Sigmoid colon (tissue), 7 donors: ENCODE data around the gene CAPSL. TPM values are rescaled to one million over a fixed set of nuclear protein-coding genes. Genes with fewer than 3 reads are reported as not detected.

Source experiments
- DNase-seq: peaks from one replicate; pipeline ENCODE4 v3.0.0-alpha.2; 2019
- H3K27ac ChIP-seq, 4 donors: fragments of 200-600 bp; sonication (generic); one replicate each; pipeline ENCODE4 v1.5.1; 2016 to 2019; ENCODE audit warnings: mild to moderate bottlenecking in 1 of 4
- H3K27me3 ChIP-seq, 3 donors: fragments of 200-600 bp; sonication (generic); one replicate each; pipeline ENCODE4 v1.5.1; 2019; ENCODE audit warnings: mild to moderate bottlenecking in 1 of 3
- H3K36me3 ChIP-seq, 4 donors: fragments of 200-600 bp; sonication (generic); one replicate each; pipeline ENCODE4 v1.5.1; 2016 to 2019
- H3K4me1 ChIP-seq, 4 donors: fragments of 200-600 bp; sonication (generic); one replicate each; pipeline ENCODE4 v1.5.1; 2017 to 2019
- H3K4me3 ChIP-seq, 4 donors: fragments of 200-600 bp; sonication (generic); one replicate each; pipeline ENCODE4 v1.5.1; 2017 to 2019; ENCODE audit warnings: mild to moderate bottlenecking in 2 of 4, moderate library complexity in 1 of 4
- H3K9me3 ChIP-seq, 4 donors: fragments of 200-600 bp in 3 of 4; sonication (generic) in 3 of 4; one replicate each; pipeline versions ENCODE4 v1.5.1 to v1.6.1; 2013 to 2019
- EP300 ChIP-seq, 4 donors: sonication (generic); formaldehyde crosslinking; IDR thresholded peaks; one replicate each; pipeline ENCODE4 v1.6.1; 2017; ENCODE audit warnings: antibody characterized with exemption in 4 of 4
- POLR2A ChIP-seq, 2 donors: fragments of 450-650 bp; IDR thresholded peaks; one replicate each; pipeline ENCODE4 v1.6.1; 2016; ENCODE audit warnings: antibody characterized with exemption in 2 of 2, mild to moderate bottlenecking in 2 of 2, moderate library complexity in 2 of 2
- POLR2AphosphoS5 ChIP-seq, 4 donors: sonication (generic); formaldehyde crosslinking; IDR thresholded peaks; one replicate each; pipeline ENCODE4 v1.6.1; 2017; ENCODE audit warnings: antibody characterized with exemption in 4 of 4
- WGBS, 2 donors: extraction: QIAGEN DNeasy Blood & Tissue Kit; methylation state at CpG; one replicate each; pipeline ENCODE4 v1.1.7; 2013; 5-methylcytosine and 5-hydroxymethylcytosine counted together
- intact Hi-C: fragments of 100-400 bp; cut with DNase I; formaldehyde crosslinking; loops from one replicate; pipeline ENCODE4 v1.15.1; 2023
- polyA plus RNA-seq, 3 donors: library from polyadenylated mRNA; stranded (reverse); fragments of 200-250 nt; gene quantifications; one replicate each; pipeline ENCODE4 v1.2.3, GENCODE V29; 2013
- total RNA-seq, 4 donors: library from RNA; depleted of rRNA; stranded (reverse); fragments of >200 nt; gene quantifications; one replicate each; pipeline ENCODE4 v1.1.0, GENCODE V29; 2016
- TF ChIP-seq, protein P1 (sequence below), 4 experiments: fragments of 450-650 bp in 3 of 4; fragments of 200-600 bp in 1 of 4; IDR thresholded peaks; one replicate each; pipeline ENCODE4 v1.5.1; 2016 to 2019; ENCODE audit warnings: antibody characterized with exemption in 4 of 4, mild to moderate bottlenecking in 3 of 4, moderate library complexity in 2 of 4
- donor health status: healthy with polysubstance abuse.
- donor health status: Bipolar disorder and iron deficiency.
- donor health status: healthy.

The CAPSL gene
- total and polyA plus RNA-seq, 7 donors: not detected

DNA sequence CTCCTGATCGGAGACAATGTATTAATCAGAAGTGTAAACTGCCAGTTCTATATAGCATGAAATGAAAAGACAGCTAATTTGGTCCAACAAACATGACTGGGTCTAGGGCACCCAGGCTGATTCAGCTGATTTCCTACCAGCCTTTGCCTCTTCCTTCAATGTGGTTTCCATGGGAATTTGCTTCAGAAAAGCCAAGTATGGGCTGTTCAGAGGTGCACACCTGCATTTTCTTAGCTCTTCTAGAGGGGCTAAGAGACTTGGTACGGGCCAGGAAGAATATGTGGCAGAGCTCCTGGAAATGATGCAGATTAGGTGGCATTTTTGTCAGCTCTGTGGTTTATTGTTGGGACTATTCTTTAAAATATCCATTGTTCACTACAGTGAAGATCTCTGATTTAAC is 59.3 kb downstream of the CAPSL start:
- no peak for DNase-seq
- no peaks in the 10 kb centered on the region for H3K4me1 ChIP-seq
- no peaks in the 10 kb centered on the region for H3K36me3 ChIP-seq
- TF ChIP-seq POLR2A (IDR thresholded peaks at IDR 0.05): no peak
- no peak for TF ChIP-seq POLR2AphosphoS5 (IDR thresholded peaks at IDR 0.05)
- no peak for TF ChIP-seq EP300 (IDR thresholded peaks at IDR 0.05)
- no peak overlapping the region for H3K4me3 ChIP-seq
- H3K27ac ChIP-seq: no peak overlapping the region
- H3K9me3 ChIP-seq: no peaks in the 10 kb centered on the region
- H3K27me3 ChIP-seq: no peaks in the 10 kb centered on the region
- intact Hi-C loops: no loop called here
- 75 to 89% methylated on average over 2 of the region's 2 CpGs for WGBS, 2 donors

DNA sequence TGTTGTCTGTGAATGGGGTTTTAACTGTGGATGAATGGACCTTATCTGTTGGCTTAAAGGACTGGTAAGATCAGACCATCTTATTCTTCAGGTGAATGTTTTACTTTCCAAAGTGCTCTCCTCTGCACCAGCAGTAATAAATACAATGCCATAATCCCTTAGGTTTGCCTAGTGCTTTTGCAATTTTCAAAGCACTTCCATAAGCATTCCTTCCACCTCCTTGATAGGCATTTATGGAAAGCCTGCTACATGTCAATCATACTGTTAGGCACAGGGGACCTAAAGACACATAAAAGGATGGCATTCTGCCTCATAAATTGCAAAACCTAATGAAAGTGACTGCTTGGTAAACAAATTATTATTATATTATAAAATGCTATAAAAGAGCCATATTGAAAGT is 60.3 kb downstream of the CAPSL start:
- no peak for DNase-seq
- Histone ChIP-seq H3K27me3 (no peaks in the 10 kb centered on the region), H3K4me1 (no peaks in the 10 kb centered on the region), H3K4me3 (no peak overlapping the region), H3K36me3 (no peaks in the 10 kb centered on the region), H3K9me3 (no peaks in the 10 kb centered on the region), H3K27ac (no peak overlapping the region)
- no peak for TF ChIP-seq EP300 (IDR thresholded peaks at IDR 0.05)
- TF ChIP-seq, protein P1, sequence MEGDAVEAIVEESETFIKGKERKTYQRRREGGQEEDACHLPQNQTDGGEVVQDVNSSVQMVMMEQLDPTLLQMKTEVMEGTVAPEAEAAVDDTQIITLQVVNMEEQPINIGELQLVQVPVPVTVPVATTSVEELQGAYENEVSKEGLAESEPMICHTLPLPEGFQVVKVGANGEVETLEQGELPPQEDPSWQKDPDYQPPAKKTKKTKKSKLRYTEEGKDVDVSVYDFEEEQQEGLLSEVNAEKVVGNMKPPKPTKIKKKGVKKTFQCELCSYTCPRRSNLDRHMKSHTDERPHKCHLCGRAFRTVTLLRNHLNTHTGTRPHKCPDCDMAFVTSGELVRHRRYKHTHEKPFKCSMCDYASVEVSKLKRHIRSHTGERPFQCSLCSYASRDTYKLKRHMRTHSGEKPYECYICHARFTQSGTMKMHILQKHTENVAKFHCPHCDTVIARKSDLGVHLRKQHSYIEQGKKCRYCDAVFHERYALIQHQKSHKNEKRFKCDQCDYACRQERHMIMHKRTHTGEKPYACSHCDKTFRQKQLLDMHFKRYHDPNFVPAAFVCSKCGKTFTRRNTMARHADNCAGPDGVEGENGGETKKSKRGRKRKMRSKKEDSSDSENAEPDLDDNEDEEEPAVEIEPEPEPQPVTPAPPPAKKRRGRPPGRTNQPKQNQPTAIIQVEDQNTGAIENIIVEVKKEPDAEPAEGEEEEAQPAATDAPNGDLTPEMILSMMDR (IDR thresholded peaks at IDR 0.05): no peak
- TF ChIP-seq POLR2AphosphoS5 (IDR thresholded peaks at IDR 0.05): no peak
- TF ChIP-seq POLR2A (IDR thresholded peaks at IDR 0.05): no peak
- intact Hi-C loops: no loop called here

DNA sequence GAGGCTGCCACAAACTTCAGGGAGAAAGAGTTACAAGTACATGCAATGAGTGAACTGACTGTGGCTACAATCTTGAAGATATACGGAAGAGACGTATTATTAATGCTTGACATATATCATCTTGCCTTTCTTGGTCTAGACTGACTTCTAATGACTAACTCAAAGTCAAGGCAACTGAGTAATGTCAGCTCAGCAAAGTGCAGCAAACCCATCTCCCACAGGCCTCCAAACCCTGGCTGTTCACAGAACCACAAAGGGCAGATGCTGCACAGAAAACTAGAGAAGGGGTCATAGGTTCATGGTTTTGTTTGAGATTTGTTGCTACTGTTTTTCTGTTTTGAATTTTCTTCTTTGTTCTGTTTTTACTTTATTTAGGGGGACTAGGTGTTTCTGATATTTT is 60.8 kb downstream of the CAPSL start:
- no peak for DNase-seq
- intact Hi-C loops: no loop called here
- Histone ChIP-seq H3K36me3 (no peaks in the 10 kb centered on the region), H3K4me1 (no peaks in the 10 kb centered on the region), H3K27ac (no peak overlapping the region), H3K27me3 (no peaks in the 10 kb centered on the region), H3K9me3 (no peaks in the 10 kb centered on the region), H3K4me3 (no peak overlapping the region)
- TF ChIP-seq, protein P1 (IDR thresholded peaks at IDR 0.05): no peak
- TF ChIP-seq EP300 (IDR thresholded peaks at IDR 0.05): no peak
- no peak for TF ChIP-seq POLR2A (IDR thresholded peaks at IDR 0.05)
- TF ChIP-seq POLR2AphosphoS5 (IDR thresholded peaks at IDR 0.05): no peak
- WGBS, 2 donors: 69 to 97% methylated on average over 2 of the region's 2 CpGs

DNA sequence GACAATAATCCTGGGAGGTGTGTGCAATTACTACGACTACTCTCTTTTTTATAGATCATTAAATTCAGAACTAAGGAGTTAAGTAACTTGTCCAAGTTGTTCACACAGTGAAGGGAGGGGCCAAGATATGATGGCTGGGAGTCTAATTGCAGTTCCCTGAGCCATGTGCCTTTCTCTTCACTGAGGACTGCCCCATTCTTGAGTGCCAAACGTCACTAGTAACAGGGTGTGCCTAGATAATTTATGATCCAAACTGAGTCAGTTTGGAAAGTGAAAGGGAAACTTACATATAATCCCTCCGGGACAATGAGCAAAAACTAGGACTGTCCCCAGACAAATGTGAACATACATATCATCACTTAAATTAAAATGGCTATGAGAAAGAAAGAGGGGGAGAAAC is 61.5 kb downstream of the CAPSL start:
- H3K27me3 ChIP-seq: no peaks in the 10 kb centered on the region
- H3K27ac ChIP-seq: no peak overlapping the region
- TF ChIP-seq, protein P1 (IDR thresholded peaks at IDR 0.05): no peak
- no peak for TF ChIP-seq POLR2AphosphoS5 (IDR thresholded peaks at IDR 0.05)
- TF ChIP-seq POLR2A (IDR thresholded peaks at IDR 0.05): no peak
- no peak for TF ChIP-seq EP300 (IDR thresholded peaks at IDR 0.05)
- no peaks in the 10 kb centered on the region for H3K9me3 ChIP-seq
- H3K36me3 ChIP-seq: no peaks in the 10 kb centered on the region
- DNase-seq: no peak
- 10 to 37% methylated on average over 3 of the region's 3 CpGs for WGBS, 2 donors
- intact Hi-C loops: no loop called here
- no peak overlapping the region for H3K4me3 ChIP-seq
- H3K4me1 ChIP-seq: no peaks in the 10 kb centered on the region

DNA sequence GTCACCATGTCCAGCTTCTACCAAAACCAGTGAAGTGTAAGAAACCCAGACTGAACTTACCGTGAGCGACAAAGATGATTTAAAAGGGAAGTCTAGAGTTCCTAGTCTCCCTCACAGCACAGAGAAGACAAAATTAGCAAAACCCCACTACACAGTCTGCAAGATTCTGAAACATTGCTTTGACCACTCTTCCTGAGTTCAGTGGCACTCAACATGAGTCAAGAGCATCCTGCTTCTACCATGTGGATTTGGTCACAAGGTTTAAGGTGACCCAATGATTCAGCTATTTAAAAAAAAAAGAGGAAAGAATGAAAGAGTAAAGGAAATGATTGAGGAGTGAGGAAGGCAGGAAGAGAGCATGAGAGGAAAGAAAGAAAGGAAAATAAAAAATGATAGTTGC is 62.0 kb downstream of the CAPSL start:
- Histone ChIP-seq H3K27me3 (no peaks in the 10 kb centered on the region), H3K36me3 (no peaks in the 10 kb centered on the region), H3K9me3 (no peaks in the 10 kb centered on the region), H3K27ac (no peak overlapping the region), H3K4me1 (no peaks in the 10 kb centered on the region), H3K4me3 (no peak overlapping the region)
- WGBS, 2 donors: 63 to 90% methylated on average over 2 of the region's 2 CpGs
- TF ChIP-seq EP300 (IDR thresholded peaks at IDR 0.05) (no peak), POLR2AphosphoS5 (IDR thresholded peaks at IDR 0.05) (no peak), POLR2A (IDR thresholded peaks at IDR 0.05) (no peak)
- TF ChIP-seq, protein P1 (IDR thresholded peaks at IDR 0.05): no peak
- no peak for DNase-seq
- intact Hi-C loops: no loop called here
